Measurements from ENCODE around the gene SANBR.

Gene SANBR

DNA sequence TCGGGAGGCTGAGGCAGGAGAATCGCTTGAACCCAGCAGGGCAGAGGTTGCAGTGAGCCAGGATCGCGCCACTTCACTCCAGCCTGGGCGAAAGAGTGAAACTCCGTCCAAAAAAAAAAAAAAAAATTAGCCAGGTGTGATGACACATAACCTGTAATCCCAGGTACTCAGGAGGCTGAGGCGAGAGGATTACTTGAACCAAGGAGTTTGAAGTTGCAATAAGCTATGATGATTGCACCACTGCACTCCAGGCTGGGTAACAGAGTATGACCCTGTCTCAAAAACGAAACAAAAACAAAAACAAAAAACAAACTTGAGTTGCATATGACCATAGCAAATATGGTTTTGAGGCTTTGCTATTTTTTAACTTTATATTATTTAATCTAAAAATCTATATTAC lies 25.8 kb downstream of the SANBR start:
- no peak for DNase-seq

DNA sequence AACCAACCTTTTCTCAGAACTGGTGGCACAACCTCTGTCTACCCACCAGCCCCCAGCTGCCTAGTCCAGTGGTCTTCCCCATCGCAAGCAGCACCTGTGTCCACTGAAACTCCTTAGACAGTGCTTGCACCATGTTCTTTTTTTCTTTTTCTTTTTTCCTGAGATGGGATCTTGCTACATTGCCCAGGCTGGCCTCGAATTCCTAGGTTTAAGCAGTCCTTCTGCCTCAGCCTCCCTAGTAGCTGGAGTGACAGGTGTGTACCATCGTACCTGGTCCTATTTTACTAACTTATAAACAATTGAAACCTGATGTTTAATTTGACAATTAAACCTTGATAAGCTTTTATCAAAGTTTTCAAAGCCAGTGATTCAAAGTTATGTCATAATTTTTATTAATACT lies 30.8 kb downstream of the SANBR start:
- no peak for DNase-seq

DNA sequence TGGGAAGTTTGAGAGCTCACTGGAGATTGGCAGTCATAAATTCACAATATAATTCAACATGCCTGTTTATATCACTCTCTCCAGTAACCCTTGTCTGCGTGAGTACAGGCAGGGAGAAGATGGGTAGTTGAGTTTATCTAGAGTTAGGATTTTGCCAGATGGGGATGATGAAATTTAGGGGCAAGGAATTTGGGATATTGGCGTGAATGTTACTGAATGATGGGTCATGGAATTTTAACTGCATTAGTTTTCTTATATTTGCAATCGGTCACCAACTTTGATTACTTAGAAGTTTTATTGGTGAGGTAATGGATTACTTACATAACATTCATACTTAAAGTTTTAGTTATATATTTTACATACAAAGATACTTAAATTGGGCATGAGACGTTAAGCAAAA lies 35.1 kb downstream of the SANBR start:
- no peak for DNase-seq

DNA sequence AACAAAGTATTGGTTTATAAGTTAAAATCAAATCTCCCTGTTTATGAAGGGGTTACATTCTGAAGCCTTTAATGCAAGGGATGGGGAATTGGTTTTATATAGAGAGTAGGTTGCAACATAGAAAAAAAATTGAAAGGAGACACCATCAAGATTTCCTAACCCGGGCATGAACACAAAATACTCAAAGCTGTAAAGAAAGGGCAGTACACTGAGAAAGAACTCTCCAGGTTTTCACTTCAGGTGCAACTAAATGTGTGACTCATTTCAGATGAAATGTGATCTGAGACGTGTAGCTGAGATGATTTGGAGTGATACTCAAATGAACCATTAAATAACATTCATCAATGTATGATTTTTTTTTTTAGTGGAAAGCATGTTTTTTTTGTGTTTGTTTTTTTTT lies 43.6 kb downstream of the SANBR start:
- no peak for DNase-seq

DNA sequence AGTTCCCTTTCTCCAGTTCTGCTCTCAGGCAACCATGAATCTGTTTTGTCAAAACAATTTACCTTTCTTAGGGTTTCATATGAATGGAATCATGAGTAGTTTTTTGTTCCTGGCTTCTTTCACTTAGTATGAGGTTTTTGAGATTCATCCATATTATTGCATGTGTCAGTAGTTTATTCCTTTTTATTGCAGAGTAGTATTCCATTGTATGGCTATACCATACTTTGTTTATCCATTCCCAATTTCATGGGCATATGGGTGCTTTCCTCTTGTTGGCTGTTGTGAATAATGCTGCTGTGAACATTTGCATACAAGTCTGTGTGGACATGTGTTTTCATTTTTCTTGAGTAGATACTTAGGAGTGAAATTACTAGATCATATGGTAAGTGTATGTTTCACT lies 46.0 kb downstream of the SANBR start:
- DNase-seq = no peak

DNA sequence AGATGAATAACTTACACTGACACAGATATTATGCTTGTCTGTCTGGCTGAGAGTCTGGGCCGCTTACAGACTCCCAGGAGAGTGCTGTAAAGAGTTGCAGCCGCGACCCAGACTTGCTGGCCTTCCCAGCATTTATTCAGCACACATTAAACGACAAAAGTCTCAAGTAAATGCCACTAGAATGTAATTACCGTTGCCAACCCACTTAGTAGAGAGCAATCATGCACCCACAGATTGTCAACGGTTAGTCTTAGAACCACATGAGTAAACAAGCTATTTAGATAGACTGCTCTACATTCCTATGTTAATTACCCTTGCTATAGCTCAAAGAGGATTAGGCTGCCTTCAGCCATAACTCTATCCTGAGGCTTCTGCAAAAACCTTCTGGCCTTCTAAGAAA lies 48.5 kb downstream of the SANBR start:
- DNase-seq = no peak
